Hepatocyte (in vitro differentiated cells): Measurements from ENCODE around the gene BEND7. TPM values are rescaled to one million over a fixed set of nuclear protein-coding genes. Genes with fewer than 3 reads are reported as not detected.

Source experiments
- DNase-seq: peaks from one replicate; pipeline ENCODE4 v3.0.0-alpha.2; 2016; ENCODE audit warnings: low spot score
- H2AFZ ChIP-seq: fragments of 200-600 bp; sonication (generic); 2 replicates; pipeline ENCODE4 v1.6.0; 2016; ENCODE audit warnings: antibody characterized with exemption, mild to moderate bottlenecking
- H3K27ac ChIP-seq: fragments of 200-600 bp; sonication (generic); 2 replicates; pipeline ENCODE4 v1.5.1; 2016; ENCODE audit warnings: mild to moderate bottlenecking
- H3K27me3 ChIP-seq: fragments of 200-600 bp; sonication (generic); 2 replicates; pipeline ENCODE4 v1.6.1; 2016
- H3K36me3 ChIP-seq: fragments of 200-600 bp; sonication (generic); replicated peaks from 2 replicates; pipeline ENCODE4 v1.5.1; 2016; ENCODE audit warnings: low read depth; ENCODE audit not compliant: insufficient read depth
- H3K4me1 ChIP-seq: fragments of 200-600 bp; sonication (generic); 2 replicates; pipeline ENCODE4 v1.5.1; 2016; ENCODE audit warnings: mild to moderate bottlenecking, moderate library complexity; ENCODE audit not compliant: insufficient read depth
- H3K4me2 ChIP-seq: fragments of 200-600 bp; sonication (generic); 2 replicates; pipeline ENCODE4 v1.6.0; 2016
- H3K4me3 ChIP-seq: fragments of 200-600 bp; sonication (generic); 2 replicates; pipeline ENCODE4 v1.5.1; 2016; ENCODE audit warnings: mild to moderate bottlenecking
- H3K79me2 ChIP-seq: fragments of 200-600 bp; sonication (generic); 2 replicates; pipeline ENCODE4 v1.6.0; 2017; ENCODE audit warnings: mild to moderate bottlenecking
- H3K9me2 ChIP-seq: fragments of 200-600 bp; sonication (generic); replicated peaks from 2 replicates; pipeline ENCODE4 v1.6.0; 2017; ENCODE audit warnings: mild to moderate bottlenecking; ENCODE audit not compliant: insufficient read depth
- H3K9me3 ChIP-seq: fragments of 200-600 bp; sonication (generic); 2 replicates; pipeline ENCODE4 v1.5.1; 2016; ENCODE audit warnings: low read depth, mild to moderate bottlenecking
- H4K20me1 ChIP-seq: fragments of 200-600 bp; sonication (generic); 2 replicates; pipeline ENCODE4 v1.6.0; 2016; ENCODE audit warnings: mild to moderate bottlenecking; ENCODE audit not compliant: insufficient read depth, poor library complexity, severe bottlenecking
- EZH2 ChIP-seq: fragments of 200-600 bp; sonication (generic); IDR thresholded peaks from 2 replicates; pipeline ENCODE4 v1.6.1; 2016; ENCODE audit warnings: antibody characterized with exemption, mild to moderate bottlenecking, borderline replicate concordance
- EZH2phosphoT487 ChIP-seq: fragments of 200-600 bp; sonication (generic); IDR thresholded peaks from one replicate; pipeline ENCODE4 v1.6.1; 2018; ENCODE audit warnings: antibody characterized with exemption, mild to moderate bottlenecking, low read depth, moderate library complexity; ENCODE audit not compliant: unreplicated experiment, severe bottlenecking
- WGBS: methylation state at CpG from one replicate; pipeline ENCODE4 v1.1.6; 2016; ENCODE audit warnings: low lambda C conversion rate; ENCODE audit errors: missing lambda C conversion rate; 5-methylcytosine and 5-hydroxymethylcytosine counted together
- polyA plus RNA-seq: library from polyadenylated mRNA; unstranded; fragments of >200 nt; fragmentation: Nextera tagmentation; extraction: Ambion mirVana; gene quantifications from 2 replicates; pipeline ENCODE4 v1.2.1, GENCODE V29; 2016
- total RNA-seq: library from RNA; depleted of rRNA; stranded (reverse); fragments of >200 nt; gene quantifications from 2 replicates; pipeline ENCODE4 v1.2.3, GENCODE V29; 2014
- TF ChIP-seq, protein P1 (sequence below): fragments of 200-600 bp; sonication (generic); IDR thresholded peaks from 2 replicates; pipeline ENCODE4 v1.5.1; 2016; ENCODE audit warnings: antibody characterized with exemption, mild to moderate bottlenecking; ENCODE audit not compliant: poor library complexity

Gene BEND7
- total and polyA plus RNA-seq, 2 experiments from 2014 or later, result 7.6 to 8.2 TPM

DNA sequence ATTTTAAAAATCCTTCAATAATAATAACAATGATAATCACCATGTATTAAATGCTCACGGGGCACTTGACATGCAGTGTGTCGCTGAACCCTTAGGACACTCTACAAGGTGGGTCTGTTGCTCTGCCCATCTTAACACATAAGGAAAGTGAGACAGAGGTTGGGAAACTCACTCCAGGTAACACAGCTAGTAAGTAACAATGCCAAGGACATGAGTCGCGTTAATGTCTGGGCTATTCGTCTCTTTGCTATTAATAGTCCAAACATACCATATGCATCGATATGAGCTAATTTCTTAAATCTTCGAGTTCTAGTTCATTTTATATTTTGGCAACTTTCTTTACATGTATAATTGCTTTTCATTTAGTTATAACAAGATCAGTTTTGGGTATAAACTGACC lies 79.5 kb downstream of the BEND7 start:
- no peak overlapping the region for H3K4me2 ChIP-seq
- no peaks in the 10 kb centered on the region for H3K27me3 ChIP-seq
- H3K79me2 ChIP-seq, result no peaks in the 10 kb centered on the region

DNA sequence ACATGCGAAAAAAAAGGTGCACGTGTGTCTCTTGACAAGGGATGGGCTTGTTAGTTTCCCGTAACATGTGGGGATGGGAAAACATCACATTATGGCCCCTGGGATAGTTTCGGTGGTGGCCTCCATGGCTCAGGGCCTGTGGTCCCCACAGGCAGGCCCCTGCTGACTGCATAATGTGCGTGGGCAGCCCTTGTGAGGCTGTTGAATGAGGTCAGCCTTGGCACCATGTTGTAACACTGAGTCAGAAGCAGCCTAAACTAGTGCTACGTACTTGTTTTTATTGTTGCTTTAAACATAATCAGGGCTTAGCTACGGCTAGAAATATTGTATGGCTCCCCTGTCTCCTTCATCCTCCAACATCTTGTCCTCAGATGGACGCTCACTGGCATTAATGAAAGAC lies 80.6 kb downstream of the BEND7 start:
- Histone ChIP-seq H3K27ac (no peak overlapping the region), H4K20me1 (no peaks in the 10 kb centered on the region), H3K9me2 (no peaks in the 10 kb centered on the region), H3K36me3 (no peaks in the 10 kb centered on the region), H3K4me3 (no peak overlapping the region), H3K4me1 (no peaks in the 10 kb centered on the region), H3K27me3 (no peaks in the 10 kb centered on the region), H3K9me3 (no peaks in the 10 kb centered on the region), H2AFZ (no peak overlapping the region), H3K4me2 (no peak overlapping the region), H3K79me2 (no peaks in the 10 kb centered on the region)
- TF ChIP-seq, protein P1, sequence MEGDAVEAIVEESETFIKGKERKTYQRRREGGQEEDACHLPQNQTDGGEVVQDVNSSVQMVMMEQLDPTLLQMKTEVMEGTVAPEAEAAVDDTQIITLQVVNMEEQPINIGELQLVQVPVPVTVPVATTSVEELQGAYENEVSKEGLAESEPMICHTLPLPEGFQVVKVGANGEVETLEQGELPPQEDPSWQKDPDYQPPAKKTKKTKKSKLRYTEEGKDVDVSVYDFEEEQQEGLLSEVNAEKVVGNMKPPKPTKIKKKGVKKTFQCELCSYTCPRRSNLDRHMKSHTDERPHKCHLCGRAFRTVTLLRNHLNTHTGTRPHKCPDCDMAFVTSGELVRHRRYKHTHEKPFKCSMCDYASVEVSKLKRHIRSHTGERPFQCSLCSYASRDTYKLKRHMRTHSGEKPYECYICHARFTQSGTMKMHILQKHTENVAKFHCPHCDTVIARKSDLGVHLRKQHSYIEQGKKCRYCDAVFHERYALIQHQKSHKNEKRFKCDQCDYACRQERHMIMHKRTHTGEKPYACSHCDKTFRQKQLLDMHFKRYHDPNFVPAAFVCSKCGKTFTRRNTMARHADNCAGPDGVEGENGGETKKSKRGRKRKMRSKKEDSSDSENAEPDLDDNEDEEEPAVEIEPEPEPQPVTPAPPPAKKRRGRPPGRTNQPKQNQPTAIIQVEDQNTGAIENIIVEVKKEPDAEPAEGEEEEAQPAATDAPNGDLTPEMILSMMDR, result no peak
- no peak for TF ChIP-seq EZH2
- no peak for TF ChIP-seq EZH2phosphoT487
- DNase-seq, result no peak
- WGBS, result 95% methylated on average over 8 of the region's 8 CpGs

More for the DNA sequence above, 79.5 kb downstream of the BEND7 start:
- no peak overlapping the region for H3K27ac ChIP-seq
- no peak for DNase-seq
- H3K9me2 ChIP-seq, result no peaks in the 10 kb centered on the region
- no peak overlapping the region for H3K4me3 ChIP-seq
- H3K9me3 ChIP-seq, result no peaks in the 10 kb centered on the region
- H3K36me3 ChIP-seq, result no peaks in the 10 kb centered on the region
- no peaks in the 10 kb centered on the region for H3K4me1 ChIP-seq
- no peaks in the 10 kb centered on the region for H4K20me1 ChIP-seq
- TF ChIP-seq EZH2, result no peak
- TF ChIP-seq, protein P1, result no peak
- no peak for TF ChIP-seq EZH2phosphoT487
- WGBS, result 80% methylated on average over 7 of the region's 7 CpGs
- no peak overlapping the region for H2AFZ ChIP-seq

DNA sequence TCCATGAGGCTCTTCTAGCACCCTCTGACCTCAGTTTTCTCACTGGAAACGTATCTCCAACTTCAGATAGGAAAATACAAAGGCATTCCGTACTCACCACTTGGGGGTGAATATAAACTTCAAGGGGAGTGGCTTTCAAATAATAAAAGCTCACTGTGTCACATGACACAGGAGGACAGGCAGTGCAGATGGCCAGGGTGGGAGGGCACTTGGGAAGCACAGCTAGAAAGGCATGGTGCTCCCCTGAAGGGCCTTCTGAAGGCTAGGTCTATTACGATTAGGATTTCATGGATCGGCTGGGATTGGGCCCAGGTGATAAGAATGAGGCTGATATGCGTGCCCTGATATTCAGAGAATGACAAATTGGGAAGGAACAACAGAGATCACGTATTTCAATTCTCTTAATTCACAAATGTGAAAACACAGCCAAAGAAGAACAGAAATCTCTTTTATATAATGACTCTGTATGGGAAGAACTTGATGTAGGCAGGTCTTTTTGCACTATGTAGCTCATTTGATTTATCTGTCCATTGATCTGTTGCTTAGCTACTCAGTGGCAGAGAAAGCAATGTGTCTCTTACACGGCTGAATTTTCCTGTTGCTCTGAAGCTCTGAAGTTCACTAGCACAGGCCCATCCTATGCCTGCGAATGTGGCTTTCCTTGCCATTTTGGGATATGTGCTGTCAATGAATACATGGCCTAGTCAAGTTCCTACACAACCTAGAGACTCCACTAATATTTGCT lies 83.0 kb downstream of the BEND7 start:
- 91% methylated on average over 8 of the region's 8 CpGs for WGBS
- Histone ChIP-seq H2AFZ (no peak overlapping the region), H3K27ac (no peak overlapping the region), H3K9me3 (no peaks in the 10 kb centered on the region), H3K4me2 (no peak overlapping the region), H3K36me3 (no peaks in the 10 kb centered on the region), H3K4me3 (no peak overlapping the region), H3K79me2 (no peaks in the 10 kb centered on the region), H4K20me1 (no peaks in the 10 kb centered on the region), H3K4me1 (no peaks in the 10 kb centered on the region), H3K27me3 (peaks cover 2% of the 10 kb centered on the region), H3K9me2 (no peaks in the 10 kb centered on the region)
- no peak for DNase-seq
- TF ChIP-seq EZH2phosphoT487, result no peak
- TF ChIP-seq, protein P1, result no peak
- no peak for TF ChIP-seq EZH2
